Measurements from ENCODE around the gene SPATS2. TPM values are rescaled to one million over a fixed set of nuclear protein-coding genes. Genes with fewer than 3 reads are reported as not detected.

Gene SPATS2
- total and polyA plus RNA-seq, 2 donors from 2014 or later = 10.0 to 23.7 TPM

DNA sequence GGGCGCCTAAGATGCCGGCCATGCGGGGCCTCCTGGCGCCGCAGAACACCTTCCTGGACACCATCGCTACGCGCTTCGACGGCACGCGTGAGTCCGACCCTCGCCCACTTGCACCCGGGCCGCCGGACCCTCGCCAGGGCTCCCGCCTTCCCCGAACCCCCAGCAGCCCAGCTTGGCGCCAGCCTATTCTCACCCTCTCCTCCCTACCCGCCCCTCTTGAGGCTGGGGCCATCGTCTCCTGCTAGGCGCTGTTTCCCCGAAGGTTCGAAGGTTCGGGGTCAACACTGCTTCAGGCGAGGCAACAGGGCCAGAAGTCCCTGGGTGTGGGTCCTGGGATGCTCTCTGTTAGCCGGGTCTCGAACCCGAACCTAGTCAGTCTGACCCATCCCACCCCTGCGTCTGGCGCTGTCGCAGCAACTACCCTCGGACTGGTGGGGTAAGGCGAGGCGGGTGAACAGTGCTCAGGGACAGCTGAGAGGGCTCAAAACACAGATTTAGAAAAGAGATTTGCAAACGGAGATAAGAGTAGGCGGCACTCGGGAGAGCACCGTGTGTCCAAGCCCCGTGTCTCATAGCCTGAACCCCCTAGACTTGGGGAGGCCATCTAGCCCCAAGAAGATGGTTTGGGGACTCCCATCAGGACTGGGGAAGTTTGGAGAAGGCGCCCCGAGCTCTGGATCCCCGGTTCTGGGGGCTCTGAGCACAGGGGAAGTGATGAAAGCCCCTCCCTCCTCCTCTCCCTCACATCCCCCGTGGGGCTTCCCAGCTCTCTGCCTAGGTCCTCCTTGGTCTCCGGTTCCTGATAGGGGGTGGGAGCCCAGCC is 172.4 kb downstream of the SPATS2 start:
- Histone ChIP-seq H3K27me3 (ENCODE audit: control insufficient read depth, insufficient read depth, low read length) (peaks cover 7% of the 10 kb centered on the region), H3K9me3 (ENCODE audit: control insufficient read depth in 2 of 3, insufficient read depth in 1 of 3, low read length in 3 of 3) (no peaks in the 10 kb centered on the region), H3K27ac (ENCODE audit: low read depth in 2 of 2, low read length in 2 of 2) (no peak overlapping the region), H3K9ac (ENCODE audit: low read length in 3 of 3) (no peak overlapping the region), H3K4me3 (ENCODE audit: low read length in 3 of 3) (no peak overlapping the region), H3K4me1 (ENCODE audit: control insufficient read depth in 2 of 3, insufficient read depth in 2 of 3, low read depth in 1 of 3, low read length in 3 of 3) (peaks cover 0 to 15% (median 0%) of the 10 kb centered on the region in 3 donors), H3K36me3 (ENCODE audit: control insufficient read depth in 2 of 3, insufficient read depth in 3 of 3, low read length in 3 of 3) (no peaks in the 10 kb centered on the region)
- TF ChIP-seq, protein P1, sequence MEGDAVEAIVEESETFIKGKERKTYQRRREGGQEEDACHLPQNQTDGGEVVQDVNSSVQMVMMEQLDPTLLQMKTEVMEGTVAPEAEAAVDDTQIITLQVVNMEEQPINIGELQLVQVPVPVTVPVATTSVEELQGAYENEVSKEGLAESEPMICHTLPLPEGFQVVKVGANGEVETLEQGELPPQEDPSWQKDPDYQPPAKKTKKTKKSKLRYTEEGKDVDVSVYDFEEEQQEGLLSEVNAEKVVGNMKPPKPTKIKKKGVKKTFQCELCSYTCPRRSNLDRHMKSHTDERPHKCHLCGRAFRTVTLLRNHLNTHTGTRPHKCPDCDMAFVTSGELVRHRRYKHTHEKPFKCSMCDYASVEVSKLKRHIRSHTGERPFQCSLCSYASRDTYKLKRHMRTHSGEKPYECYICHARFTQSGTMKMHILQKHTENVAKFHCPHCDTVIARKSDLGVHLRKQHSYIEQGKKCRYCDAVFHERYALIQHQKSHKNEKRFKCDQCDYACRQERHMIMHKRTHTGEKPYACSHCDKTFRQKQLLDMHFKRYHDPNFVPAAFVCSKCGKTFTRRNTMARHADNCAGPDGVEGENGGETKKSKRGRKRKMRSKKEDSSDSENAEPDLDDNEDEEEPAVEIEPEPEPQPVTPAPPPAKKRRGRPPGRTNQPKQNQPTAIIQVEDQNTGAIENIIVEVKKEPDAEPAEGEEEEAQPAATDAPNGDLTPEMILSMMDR (IDR thresholded peaks at IDR 0.05; ENCODE audit: borderline replicate concordance, extremely low read depth, insufficient read depth) = no peak
- FAIRE-seq = no peak
- intact Hi-C loops (cut with DNase I) = no loop called here
- no peak for DNase-seq

DNA sequence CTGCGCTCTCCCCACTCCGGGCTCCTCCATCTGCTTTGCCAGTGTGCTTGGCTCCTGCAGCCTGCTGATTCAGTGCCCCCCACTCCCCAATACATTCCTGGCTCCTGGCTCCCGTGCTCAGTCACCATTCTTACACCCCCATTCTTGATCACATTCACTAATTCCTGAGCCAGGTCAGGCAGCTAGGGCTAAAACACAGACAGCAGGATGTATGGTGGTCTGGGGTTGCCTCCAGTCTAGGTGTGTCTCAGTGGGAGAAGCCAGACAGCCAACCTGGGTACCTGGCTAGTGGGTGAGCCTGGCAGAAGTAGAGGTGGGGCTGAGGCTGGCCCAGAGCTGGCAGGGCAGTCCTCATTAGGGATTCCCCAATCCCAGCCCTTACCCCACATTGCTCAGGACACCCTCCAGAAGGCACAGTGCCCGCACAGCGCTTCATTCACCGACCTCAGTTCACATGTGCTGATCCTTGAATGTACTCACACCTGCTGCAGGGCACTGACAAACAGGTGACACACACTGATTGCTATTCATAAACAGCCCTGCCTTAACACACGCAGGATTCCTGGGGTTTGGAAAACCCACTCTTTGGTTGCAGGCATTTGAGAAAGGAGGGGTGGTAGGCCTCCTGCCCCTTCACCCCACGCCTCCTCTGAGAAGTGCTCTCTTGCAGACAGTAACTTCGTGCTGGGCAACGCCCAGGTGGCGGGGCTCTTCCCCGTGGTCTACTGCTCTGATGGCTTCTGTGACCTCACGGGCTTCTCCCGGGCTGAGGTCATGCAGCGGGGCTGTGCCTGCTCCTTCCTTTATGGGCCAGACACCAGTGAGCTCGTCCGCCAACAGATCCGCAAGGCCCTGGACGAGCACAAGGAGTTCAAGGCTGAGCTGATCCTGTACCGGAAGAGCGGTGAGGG is 173.2 kb downstream of the SPATS2 start:
- TF ChIP-seq, protein P1 (IDR thresholded peaks at IDR 0.05; ENCODE audit: borderline replicate concordance, extremely low read depth, insufficient read depth) = no peak
- Histone ChIP-seq H3K36me3 (ENCODE audit: control insufficient read depth in 2 of 3, insufficient read depth in 3 of 3, low read length in 3 of 3) (no peaks in the 10 kb centered on the region), H3K4me3 (ENCODE audit: low read length in 3 of 3) (no peak overlapping the region), H3K4me1 (ENCODE audit: control insufficient read depth in 2 of 3, insufficient read depth in 2 of 3, low read depth in 1 of 3, low read length in 3 of 3) (peaks cover 0 to 15% (median 0%) of the 10 kb centered on the region in 3 donors), H3K27ac (ENCODE audit: low read depth in 2 of 2, low read length in 2 of 2) (no peak overlapping the region), H3K9ac (ENCODE audit: low read length in 3 of 3) (no peak overlapping the region), H3K27me3 (ENCODE audit: control insufficient read depth, insufficient read depth, low read length) (peaks cover 10% of the 10 kb centered on the region), H3K9me3 (ENCODE audit: control insufficient read depth in 2 of 3, insufficient read depth in 1 of 3, low read length in 3 of 3) (no peaks in the 10 kb centered on the region)
- FAIRE-seq (no peak), DNase-seq (peak in 1 of 5 donors; percentile 70)
- intact Hi-C loops (cut with DNase I) = no loop called here

DNA sequence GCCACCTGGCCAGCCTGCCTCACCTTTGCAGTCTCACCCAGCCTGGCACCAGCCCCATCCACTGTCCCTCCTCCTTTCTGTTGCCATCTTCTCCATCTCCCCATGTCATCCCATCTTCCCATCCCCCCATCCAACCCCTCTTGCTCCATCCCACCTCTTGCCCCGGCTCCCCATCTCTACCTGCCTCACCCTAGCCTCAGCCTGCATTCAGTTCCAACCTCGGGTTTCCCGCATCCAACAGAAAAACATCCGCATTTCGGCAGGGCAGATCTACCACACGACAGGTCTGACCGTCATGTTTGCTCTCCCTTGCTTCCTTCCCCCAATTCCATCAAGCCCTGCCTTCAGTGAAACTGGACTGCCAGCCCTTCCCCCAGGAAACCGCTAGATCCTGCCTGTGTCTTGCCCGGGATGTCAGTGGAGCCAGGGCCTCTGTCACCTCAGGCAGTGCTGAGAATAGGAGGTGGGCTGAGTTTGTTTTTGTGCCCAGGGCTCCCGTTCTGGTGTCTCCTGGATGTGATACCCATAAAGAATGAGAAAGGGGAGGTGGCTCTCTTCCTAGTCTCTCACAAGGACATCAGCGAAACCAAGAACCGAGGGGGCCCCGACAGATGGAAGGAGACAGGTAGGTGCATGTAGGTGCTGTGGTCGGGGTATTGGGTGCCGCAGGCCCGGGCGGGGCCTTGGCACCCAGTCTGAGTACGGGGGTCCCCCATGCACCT is 174.0 kb downstream of the SPATS2 start:
- no peak for DNase-seq

More for the DNA sequence above, 174.0 kb downstream of the SPATS2 start:
- TF ChIP-seq, protein P1 (IDR thresholded peaks at IDR 0.05; ENCODE audit: borderline replicate concordance, extremely low read depth, insufficient read depth) = no peak
- no peak for FAIRE-seq
- Histone ChIP-seq H3K27me3 (ENCODE audit: control insufficient read depth, insufficient read depth, low read length) (peaks cover 10% of the 10 kb centered on the region), H3K9me3 (ENCODE audit: control insufficient read depth in 2 of 3, insufficient read depth in 1 of 3, low read length in 3 of 3) (no peaks in the 10 kb centered on the region), H3K9ac (ENCODE audit: low read length in 3 of 3) (no peak overlapping the region), H3K27ac (ENCODE audit: low read depth in 2 of 2, low read length in 2 of 2) (no peak overlapping the region), H3K4me1 (ENCODE audit: control insufficient read depth in 2 of 3, insufficient read depth in 2 of 3, low read depth in 1 of 3, low read length in 3 of 3) (peaks cover 0 to 11% (median 0%) of the 10 kb centered on the region in 3 donors), H3K4me3 (ENCODE audit: low read length in 3 of 3) (no peak overlapping the region), H3K36me3 (ENCODE audit: control insufficient read depth in 2 of 3, insufficient read depth in 3 of 3, low read length in 3 of 3) (no peaks in the 10 kb centered on the region)
- intact Hi-C loops (cut with DNase I) = no loop called here

Data from kidney (tissue), 14 donors.